CD4-positive, alpha-beta T cell treated with Interleukin-21 for 1 hour (primary cell): Measurements from ENCODE around the gene UFC1.
A peak's percentile ranks its signal among the peaks of the same experiment; 100 is the strongest.

Experiments
- DNase-seq: peaks from one replicate; pipeline ENCODE4 v3.0.0-alpha.2; 2020

Gene UFC1

GRCh38 chr1:161196111-161196510 lies 42.3 kb downstream of the UFC1 start:
- DNase-seq: no peak

GRCh38 chr1:161196521-161197451 lies 43.0 kb downstream of the UFC1 start:
- DNase-seq: no peak

- no peak for DNase-seq
Measured at GRCh38 chr1:161197560-161198193, 43.9 kb downstream of the UFC1 start.

- no peak for DNase-seq
Measured at GRCh38 chr1:161198194-161198896, 44.6 kb downstream of the UFC1 start.

- DNase-seq: no peak
Measured at GRCh38 chr1:161198897-161199431, 45.2 kb downstream of the UFC1 start, which contains the start of gene ADAMTS4. Gene ADAMTS4, minus strand, starts transcription at chr1:161199054. Its CDS starts 427 bp downstream, at chr1:161198627.

GRCh38 chr1:161199506-161200139 lies 45.8 kb downstream of the UFC1 start:
- no peak for DNase-seq

- DNase-seq: peak; percentile 60
Measured at GRCh38 chr1:161200421-161200991, 46.7 kb downstream of the UFC1 start.

- no peak for DNase-seq
Measured at GRCh38 chr1:161200992-161201835, 47.4 kb downstream of the UFC1 start.

- peak; percentile 98 for DNase-seq
Measured at GRCh38 chr1:161201836-161202712, 48.3 kb downstream of the UFC1 start, which contains the start of gene NDUFS2. Gene NDUFS2, plus strand, starts transcription at chr1:161202367. Its CDS starts 19 bp downstream, at chr1:161202386.

GRCh38 chr1:161206411-161207140 lies 52.8 kb downstream of the UFC1 start:
- no peak for DNase-seq

- no peak for DNase-seq
Measured at GRCh38 chr1:161207173-161207572, 53.4 kb downstream of the UFC1 start.
